Heart left ventricle (tissue), 16 donors: Measurements from ENCODE around the gene OR51G1. TPM values are rescaled to one million over a fixed set of nuclear protein-coding genes. Genes with fewer than 3 reads are reported as not detected.

Experiments
- ATAC-seq, 4 donors: fragments of 200-7000 bp; cut with Tn5 transposase; one replicate each; pipeline ENCODE4 v1.9.1; 2020 to 2022; ENCODE audit warnings: moderate library complexity in 4 of 4, mild to moderate bottlenecking in 3 of 4, moderate number of reproducible peaks in 1 of 4
- DNase-seq, 5 donors: peaks; one replicate each; pipeline ENCODE4 v3.0.0-alpha.2; 2020
- H3K27ac ChIP-seq, 12 donors: fragments of 200-600 bp; sonication (generic) in 4 of 12; one replicate each; pipeline versions ENCODE4 v1.5.0 to v1.8.0; 2016 to 2022; ENCODE audit warnings: mild to moderate bottlenecking in 2 of 12
- H3K27me3 ChIP-seq, 9 donors: fragments of 200-600 bp; sonication (generic) in 2 of 9; one replicate each; pipeline versions ENCODE4 v1.5.1 to v1.8.0; 2016 to 2022; ENCODE audit warnings: mild to moderate bottlenecking in 3 of 9
- H3K36me3 ChIP-seq, 9 donors: fragments of 200-600 bp; sonication (generic) in 2 of 9; one replicate each; pipeline versions ENCODE4 v1.5.0 to v1.8.0; 2018 to 2022; ENCODE audit warnings: mild to moderate bottlenecking in 2 of 9
- H3K4me1 ChIP-seq, 12 donors: fragments of 200-600 bp; sonication (generic) in 4 of 12; one replicate each; pipeline versions ENCODE4 v1.5.0 to v1.8.0; 2016 to 2022; ENCODE audit warnings: mild to moderate bottlenecking in 3 of 12
- H3K4me3 ChIP-seq, 12 donors: fragments of 200-600 bp; sonication (generic) in 4 of 12; one replicate each; pipeline versions ENCODE4 v1.5.0 to v1.8.0; 2017 to 2022; ENCODE audit warnings: mild to moderate bottlenecking in 9 of 12, moderate library complexity in 4 of 12
- H3K9me3 ChIP-seq, 12 donors: fragments of 200-600 bp; sonication (generic) in 4 of 12; one replicate each; pipeline versions ENCODE4 v1.5.0 to v1.8.0; 2016 to 2022; ENCODE audit warnings: mild to moderate bottlenecking in 1 of 12
- CTCF ChIP-seq, 12 donors: fragments of 200-600 bp; sonication (generic) in 4 of 12; IDR thresholded peaks; one replicate each; pipeline versions ENCODE4 v1.5.0 to v1.8.0; 2018 to 2022; ENCODE audit warnings: antibody characterized with exemption in 12 of 12, mild to moderate bottlenecking in 5 of 12
- POLR2A ChIP-seq, 2 donors: fragments of 450-650 bp; IDR thresholded peaks; one replicate each; pipeline ENCODE4 v1.6.1; 2017; ENCODE audit warnings: antibody characterized with exemption in 2 of 2, mild to moderate bottlenecking in 2 of 2, moderate library complexity in 2 of 2
- WGBS, 4 donors: extraction: QIAGEN DNeasy Blood & Tissue Kit in 2 of 4; methylation state at CpG; one replicate each; pipeline versions ENCODE4 v1.1.5 to v1.1.7; 2013 to 2018; 5-methylcytosine and 5-hydroxymethylcytosine counted together
- intact Hi-C, 10 donors: fragments of 100-400 bp; cut with DNase I; formaldehyde crosslinking; loops; one replicate each; pipeline versions ENCODE4 v1.11.1 to v1.14.2; 2022
- polyA plus RNA-seq, 2 donors: library from polyadenylated mRNA; stranded (reverse); fragments of 200-250 nt; gene quantifications; one replicate each; pipeline ENCODE4 v1.2.3, GENCODE V29; 2013
- total RNA-seq, 9 donors: library from RNA; depleted of rRNA in 2 of 9; stranded (reverse); fragments of >200 nt in 2 of 9; fragmentation: NEBNext Ultra II Directional in 3 of 9; extraction: Animal tissue kit (Norgen Biotek cat#: 25700) in 3 of 9; gene quantifications; one replicate each; pipeline versions ENCODE4 v1.1.0 to v1.2.4, GENCODE V29; 2016 to 2023
- donor health status: ischemic (EF 13 %, LVEDD 7.1; RV severe dilation, severe dysfunction).
- donor health status: healthy with polysubstance abuse.
- donor health status: DM: no; HTN: yes; CAD: no.
- donor health status: DM: no; HTN: no; CAD: no.
- donor health status: ischemic (EF 25% LVEDD 6.9; RV normal size, moderate dysfunction).
- donor health status: ischemic (EF 25% LVEDD 5.7; RV mildly dilated, moderate dysfunction).
- donor health status: healthy.
- donor health status: DM: yes; HTN: yes; CAD: no.
- donor health status: ischemic (EF 35%, LVEDD 5.7; RV mildly dilated, moderate dysfunction).
- donor health status: nonischemic (EF 11% LVEDD 7.7; RV severe dilation, severe dysfunction).
- donor health status: DM: yes; HTN: yes; CAD: no.
- donor health status: PGD.
- donor health status: ischemic (EF 29% LVEDD 5.4; RV normal size, mild dysfunction).
- donor health status: nonischemic (EF 23%, LVEDD 6.1; RV moderate dilation, normal function).

OR51G1 gene
- total and polyA plus RNA-seq, 11 donors: not detected

GRCh38 chr11:4881188-4881587, 43.0 kb downstream of the OR51G1 start:
- no peak for DNase-seq
- Histone ChIP-seq H3K27me3 (no peaks in the 10 kb centered on the region), H3K36me3 (no peaks in the 10 kb centered on the region), H3K27ac (no peak overlapping the region), H3K4me3 (no peak overlapping the region), H3K4me1 (no peaks in the 10 kb centered on the region), H3K9me3 (no peaks in the 10 kb centered on the region)
- no peak for ATAC-seq
- WGBS, 4 donors: 74 to 81% (median 78%) methylated on average over 4 of the region's 4 CpGs
- TF ChIP-seq CTCF (IDR thresholded peaks at IDR 0.05): no peak
- TF ChIP-seq POLR2A (IDR thresholded peaks at IDR 0.05): no peak
- intact Hi-C loops: no loop called here

Other genes starting within 250 kb of the OR51G1 start
- under 1 TPM in 5 of 9 donors, not detected in 4; 0.10 to 0.50 (median 0.30) TPM for gene OR51E2, start 226.5 kb downstream of the OR51G1 start, total RNA-seq
- gene OR51E2, start 226.5 kb downstream of the OR51G1 start, polyA plus RNA-seq: under 1 TPM; 0.08 to 0.11 TPM
- gene MMP26, start 219.6 kb downstream of the OR51G1 start, total RNA-seq: not detected
- gene MMP26, start 219.6 kb downstream of the OR51G1 start, polyA plus RNA-seq: not detected
- gene OR51F1, start 154.4 kb downstream of the OR51G1 start, total RNA-seq: not detected
- not detected for gene OR51F1, start 154.4 kb downstream of the OR51G1 start, polyA plus RNA-seq
- not detected for gene OR52R1, start 120.0 kb downstream of the OR51G1 start, total RNA-seq
- gene OR52R1, start 120.0 kb downstream of the OR51G1 start, polyA plus RNA-seq: not detected
- gene OR51F2, start 103.0 kb downstream of the OR51G1 start, total RNA-seq: not detected
- not detected for gene OR51F2, start 103.0 kb downstream of the OR51G1 start, polyA plus RNA-seq
- gene OR51S1, start 75.1 kb downstream of the OR51G1 start, total RNA-seq: not detected
- gene OR51S1, start 75.1 kb downstream of the OR51G1 start, polyA plus RNA-seq: not detected
- not detected for gene OR51T1, start 42.4 kb downstream of the OR51G1 start, total RNA-seq
- not detected for gene OR51T1, start 42.4 kb downstream of the OR51G1 start, polyA plus RNA-seq
- gene OR51A7, start 20.6 kb downstream of the OR51G1 start, total RNA-seq: not detected
- gene OR51A7, start 20.6 kb downstream of the OR51G1 start, polyA plus RNA-seq: not detected
- not detected for gene OR51G2, start 5.0 kb downstream of the OR51G1 start, total RNA-seq
- not detected for gene OR51G2, start 5.0 kb downstream of the OR51G1 start, polyA plus RNA-seq
- not detected for gene OR51A4, start 23.3 kb upstream of the OR51G1 start, total RNA-seq
- not detected for gene OR51A4, start 23.3 kb upstream of the OR51G1 start, polyA plus RNA-seq
- not detected for gene OR51A2, start 31.4 kb upstream of the OR51G1 start, total RNA-seq
- not detected for gene OR51A2, start 31.4 kb upstream of the OR51G1 start, polyA plus RNA-seq
- gene OR51L1, start 70.5 kb upstream of the OR51G1 start, total RNA-seq: not detected
- not detected for gene OR51L1, start 70.5 kb upstream of the OR51G1 start, polyA plus RNA-seq
- not detected for gene OR52J3, start 122.2 kb upstream of the OR51G1 start, total RNA-seq
- gene OR52J3, start 122.2 kb upstream of the OR51G1 start, polyA plus RNA-seq: not detected
- not detected for gene OR52E2, start 135.3 kb upstream of the OR51G1 start, total RNA-seq
- gene OR52E2, start 135.3 kb upstream of the OR51G1 start, polyA plus RNA-seq: not detected
- gene OR52E1, start 145.2 kb upstream of the OR51G1 start, total RNA-seq: not detected
- not detected for gene OR52E1, start 145.2 kb upstream of the OR51G1 start, polyA plus RNA-seq
- gene OR52A5, start 214.0 kb upstream of the OR51G1 start, total RNA-seq: not detected
- gene OR52A5, start 214.0 kb upstream of the OR51G1 start, polyA plus RNA-seq: not detected
- not detected for gene OR52A1, start 230.4 kb upstream of the OR51G1 start, total RNA-seq
- gene OR52A1, start 230.4 kb upstream of the OR51G1 start, polyA plus RNA-seq: not detected